ENCODE results near the gene RPL26.

The RPL26 gene

DNA sequence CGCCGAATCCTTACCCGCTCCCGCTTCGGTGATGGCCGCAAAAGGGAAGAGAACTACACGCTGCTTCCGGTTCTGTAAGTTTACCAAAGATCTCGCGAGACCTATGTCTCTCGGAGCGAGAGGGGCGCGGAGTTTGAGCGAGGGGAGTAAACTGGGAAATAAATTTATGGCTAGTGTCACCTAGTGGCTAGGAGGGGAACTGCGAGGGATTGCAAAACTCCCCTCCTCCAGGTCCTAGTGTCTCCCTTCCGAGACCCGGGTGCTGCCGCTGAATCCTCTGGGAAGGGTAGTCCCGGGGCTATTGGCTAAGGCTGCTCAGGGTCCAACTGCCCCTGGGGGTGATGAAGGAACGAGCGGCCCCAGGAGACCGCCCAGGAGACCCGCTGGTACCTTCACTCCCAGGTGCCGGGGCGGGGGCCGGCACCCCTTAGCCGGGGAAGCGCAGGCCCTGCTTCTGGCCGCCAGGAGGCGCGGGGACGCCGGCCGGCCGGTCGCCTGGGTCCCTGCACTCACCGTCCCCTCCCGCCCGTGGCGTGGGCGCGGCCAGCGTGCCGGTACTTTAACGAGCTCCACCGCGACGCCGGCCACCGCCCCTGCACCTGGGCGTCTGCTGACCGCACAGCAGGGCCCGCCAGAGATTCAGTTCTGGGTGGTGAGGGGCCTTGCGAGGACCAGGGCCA lies at the start of gene RPL26:
Gene RPL26 (minus strand): TSS at position 51 of the 680 bp plus-strand sequence. CDS start 883 bp downstream, outside the sequence.
- DNase-seq (ENCODE audit: low read depth in 2 of 2): peak; percentile 91 to 93

DNA sequence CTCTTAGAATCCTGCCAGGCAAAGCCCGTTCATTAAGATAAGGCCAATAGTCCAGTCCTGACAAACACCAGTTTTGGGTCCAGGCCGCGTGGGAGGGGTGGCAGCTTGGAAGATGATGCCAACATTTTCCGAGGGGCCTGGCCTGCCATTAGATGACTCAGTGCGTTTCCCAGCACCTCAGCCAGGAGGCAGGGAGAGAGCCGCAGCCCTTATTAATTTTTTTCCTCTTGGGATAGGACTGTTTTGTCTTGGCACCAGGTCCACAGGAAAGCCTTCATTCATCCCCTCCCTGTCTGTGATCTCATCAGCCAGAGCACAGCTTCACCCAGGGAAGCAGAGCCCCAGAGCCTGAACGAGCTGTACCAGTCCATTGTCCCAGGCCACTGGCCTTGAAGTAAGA lies 48.0 kb upstream of the RPL26 start:
- DNase-seq (ENCODE audit: low read depth in 2 of 2): no peak

DNA sequence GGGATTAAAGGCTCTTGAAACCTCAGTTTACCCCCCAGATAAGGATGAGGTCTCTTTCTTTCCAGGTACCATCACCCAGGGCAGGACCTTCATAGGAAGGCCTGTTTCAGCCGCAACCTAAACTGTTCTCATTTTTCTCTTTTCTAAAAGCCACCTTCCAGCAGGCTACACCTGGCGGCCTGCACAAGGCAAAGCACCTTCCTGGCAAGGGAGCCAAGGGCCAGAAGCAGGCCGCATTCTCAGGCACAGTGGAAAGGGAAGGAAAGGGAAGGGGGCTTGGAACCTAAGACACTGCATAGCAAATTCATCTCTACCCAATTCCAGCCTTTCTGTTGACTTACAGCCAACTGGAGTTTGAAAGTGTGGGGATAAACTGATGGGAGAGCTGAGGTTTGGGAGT lies 43.8 kb upstream of the RPL26 start:
- no peak for DNase-seq (ENCODE audit: low read depth in 2 of 2)

DNA sequence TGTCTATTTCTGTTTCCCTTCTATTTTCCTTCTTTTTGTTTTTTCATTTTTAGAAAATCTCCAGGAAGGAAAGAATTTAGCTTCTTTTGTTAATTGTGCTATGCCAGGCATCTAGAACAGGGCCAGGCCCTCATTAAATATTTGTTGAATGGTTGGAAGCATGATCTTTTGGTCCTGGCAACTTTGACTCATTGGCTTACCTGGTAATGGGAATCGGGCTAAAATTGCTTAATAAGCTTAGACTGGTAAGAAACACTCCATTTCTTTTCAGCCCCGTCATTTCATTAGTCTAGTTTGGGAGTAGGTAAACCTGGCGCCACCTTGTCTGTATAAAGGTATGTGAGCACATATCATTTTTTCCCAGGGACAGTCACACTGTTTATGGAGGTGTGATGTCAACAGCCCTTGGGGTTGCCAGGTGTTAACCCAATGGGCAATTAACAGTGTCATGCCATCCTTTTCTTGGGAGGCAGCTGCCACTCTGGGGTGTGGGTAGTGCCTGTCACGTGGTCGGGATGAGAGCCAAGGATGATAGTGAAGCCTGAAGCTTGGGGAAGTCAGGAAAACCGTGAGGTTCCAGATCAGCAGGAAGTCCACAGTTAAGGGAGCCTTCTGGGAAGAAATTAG lies 43.2 kb upstream of the RPL26 start:
- DNase-seq (ENCODE audit: low read depth in 2 of 2): no peak

DNA sequence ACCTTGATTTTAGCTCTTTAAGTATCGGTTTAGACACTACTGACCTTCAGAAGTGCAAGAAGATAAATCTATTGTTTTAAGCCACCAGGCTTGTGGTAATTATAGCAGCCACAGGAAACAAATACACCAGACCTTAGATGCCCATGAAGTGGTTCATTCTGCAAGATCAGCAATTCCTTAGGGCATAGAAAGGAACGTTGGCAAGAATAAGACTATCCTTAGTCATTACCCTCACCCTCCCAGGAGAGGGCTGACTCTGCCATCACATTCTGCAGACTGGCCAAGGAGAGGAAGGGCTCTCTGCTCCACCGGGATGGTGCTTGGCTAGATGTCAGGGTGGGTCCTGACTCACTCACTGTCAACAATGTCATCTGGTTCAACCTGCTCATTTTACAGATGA lies 38.6 kb upstream of the RPL26 start:
- DNase-seq (ENCODE audit: low read depth in 2 of 2): no peak

DNA sequence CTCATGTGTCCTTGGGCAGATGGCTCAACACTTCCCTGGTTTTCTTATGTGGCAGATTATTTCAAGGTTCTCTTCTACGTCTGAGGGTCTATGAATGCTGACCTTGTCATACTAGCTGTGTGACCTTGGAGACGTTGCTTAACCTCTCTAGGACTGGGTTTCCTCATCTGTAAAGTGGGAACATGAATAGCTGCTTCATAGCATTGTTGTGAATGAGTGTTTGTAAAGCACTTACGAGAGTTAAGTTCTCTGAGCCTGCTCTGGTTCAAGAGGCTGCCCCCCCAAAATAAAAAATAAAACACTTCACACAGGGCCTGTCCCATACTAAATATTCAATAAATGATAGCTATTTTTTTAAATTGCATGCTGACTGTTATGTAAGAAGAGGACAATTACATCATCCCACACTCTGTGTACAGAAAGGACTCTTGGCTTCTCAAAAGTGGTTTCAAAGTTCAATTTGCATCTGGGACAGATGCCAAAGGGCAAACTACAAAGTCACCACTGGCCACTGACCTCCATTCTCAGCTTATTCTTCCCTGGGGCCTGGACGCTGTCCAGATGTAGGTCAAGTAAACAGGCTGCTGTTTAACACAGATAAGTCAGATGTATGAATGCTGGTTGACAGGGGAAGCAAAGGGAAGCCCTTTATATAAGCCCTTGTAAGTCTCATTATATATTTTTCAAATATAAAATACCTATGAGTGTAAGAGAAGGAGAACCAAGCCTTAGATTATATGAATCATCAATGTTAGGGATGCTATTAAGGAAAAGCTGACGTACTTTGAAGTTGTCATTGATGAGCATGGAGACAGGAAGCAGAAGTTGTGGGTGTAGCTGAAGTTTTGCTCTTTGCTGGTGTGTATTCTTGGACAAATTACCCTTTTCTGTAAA lies 37.3 kb upstream of the RPL26 start:
- no peak for DNase-seq (ENCODE audit: low read depth in 2 of 2)

DNA sequence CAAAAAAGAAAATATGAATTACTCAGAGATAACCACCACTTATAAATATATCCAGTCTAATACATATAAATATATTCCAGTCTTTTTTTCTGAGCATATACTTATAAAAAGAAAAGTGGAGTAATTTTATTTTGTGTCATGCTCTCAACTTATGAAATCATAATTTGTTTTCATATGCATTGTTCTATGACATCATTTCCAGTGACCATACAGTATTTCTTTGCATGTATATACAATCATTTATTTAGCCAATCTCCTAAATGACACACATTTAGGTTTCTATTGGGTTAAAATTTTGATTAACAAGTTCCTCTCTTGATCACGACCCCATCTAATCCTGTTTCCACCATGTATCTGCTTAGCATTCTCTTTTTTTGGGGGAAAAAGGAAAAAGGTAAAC lies 36.3 kb upstream of the RPL26 start:
- DNase-seq (ENCODE audit: low read depth in 2 of 2): no peak

DNA sequence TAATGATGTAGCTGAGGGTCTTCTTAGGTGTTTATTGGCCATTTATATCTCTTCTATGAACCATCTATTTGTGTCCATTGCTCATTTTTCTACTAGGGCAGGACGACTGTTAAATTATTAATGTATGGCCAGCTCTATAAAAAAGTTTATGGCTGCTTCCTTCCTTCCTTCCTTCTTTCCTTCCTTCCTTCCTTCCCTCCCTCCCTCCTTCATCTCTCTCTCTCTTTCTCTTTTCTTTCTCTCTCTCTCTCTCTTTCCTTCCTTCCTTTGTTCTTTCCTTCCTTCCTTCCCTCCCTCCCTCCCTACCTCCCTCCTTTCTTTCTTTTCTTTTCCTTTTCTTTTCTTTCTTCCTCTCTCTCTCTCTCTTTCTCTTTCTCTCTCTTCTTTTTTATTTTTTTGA lies 35.5 kb upstream of the RPL26 start:
- no peak for DNase-seq (ENCODE audit: low read depth in 2 of 2)

DNA sequence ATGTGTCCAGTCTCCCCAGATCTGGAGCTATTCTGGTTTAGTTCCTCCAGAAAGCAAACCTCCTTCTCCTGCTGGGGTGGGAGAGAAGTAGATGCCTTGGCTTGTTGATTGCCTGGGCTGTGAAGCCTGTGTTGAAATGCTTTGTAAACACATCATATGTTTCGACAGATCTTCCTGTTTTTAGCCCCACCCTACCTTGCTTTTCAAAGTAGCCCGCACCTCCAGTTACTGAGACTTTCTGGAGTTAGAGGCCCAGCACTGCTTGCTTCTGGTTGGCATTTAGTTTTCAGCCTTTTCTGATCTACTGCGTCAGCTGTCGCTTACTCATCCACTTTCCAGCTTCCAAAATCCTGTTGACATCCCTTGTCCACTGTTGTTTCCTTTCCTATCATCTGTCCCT lies 34.8 kb upstream of the RPL26 start:
- no peak for DNase-seq (ENCODE audit: low read depth in 2 of 2)

DNA sequence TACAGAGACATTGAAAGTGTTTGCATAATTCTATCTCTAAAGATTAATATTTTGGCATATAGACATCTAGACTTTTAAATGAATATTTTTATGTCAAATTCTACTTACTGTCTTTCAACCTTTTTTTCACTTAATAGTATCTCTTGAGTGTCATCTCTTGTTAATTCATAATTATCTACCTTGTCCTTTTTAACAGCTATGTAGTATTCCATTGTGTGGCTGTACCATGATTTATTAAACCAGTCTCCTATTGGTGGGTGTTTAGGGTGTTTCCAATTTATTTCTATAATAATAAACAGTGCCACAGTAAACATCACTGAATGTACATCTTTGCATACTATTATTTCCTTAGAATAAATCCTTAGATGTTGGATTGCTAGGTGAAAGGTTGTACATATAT lies 30.9 kb upstream of the RPL26 start:
- no peak for DNase-seq (ENCODE audit: low read depth in 2 of 2)

DNA sequence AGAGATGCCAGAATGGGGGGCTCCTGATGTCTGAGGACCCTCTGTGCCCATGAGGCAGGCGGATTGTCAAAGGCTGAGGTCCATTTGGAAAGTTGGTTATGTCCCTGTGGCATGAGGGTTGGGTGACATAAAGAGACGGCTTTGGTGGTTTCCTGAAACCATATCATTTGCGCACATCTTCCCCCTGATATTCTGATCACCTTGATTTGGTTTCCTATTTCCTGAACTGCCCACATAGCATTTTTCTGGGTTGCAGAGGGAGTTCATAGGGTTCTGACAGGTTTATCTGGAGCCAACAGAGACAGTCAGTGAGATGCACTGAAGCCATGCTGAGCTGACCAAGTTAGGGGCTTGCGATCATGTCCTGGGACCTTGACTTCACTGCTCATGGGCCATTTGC lies 30.3 kb upstream of the RPL26 start:
- no peak for DNase-seq (ENCODE audit: low read depth in 2 of 2)

DNA sequence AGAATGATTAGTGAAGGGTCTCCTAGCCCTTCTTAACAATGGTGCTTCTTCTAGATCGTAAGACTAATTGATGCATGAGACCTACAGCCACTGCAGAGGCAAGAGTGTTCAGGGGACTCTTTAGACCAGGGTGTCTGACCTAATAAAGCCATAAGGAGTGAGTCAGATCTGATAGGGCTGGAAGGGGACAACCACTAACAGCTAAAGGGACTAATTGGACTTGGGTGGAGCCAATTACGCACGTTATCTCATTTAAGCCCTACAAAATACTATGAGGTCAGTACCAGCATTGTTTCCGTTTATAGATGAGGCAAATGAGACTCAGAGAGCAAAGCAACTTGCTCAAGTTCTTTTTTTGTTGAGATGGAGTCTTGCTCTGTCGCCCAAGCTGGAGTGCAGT lies 29.1 kb upstream of the RPL26 start:
- DNase-seq (ENCODE audit: low read depth in 2 of 2): no peak

DNA sequence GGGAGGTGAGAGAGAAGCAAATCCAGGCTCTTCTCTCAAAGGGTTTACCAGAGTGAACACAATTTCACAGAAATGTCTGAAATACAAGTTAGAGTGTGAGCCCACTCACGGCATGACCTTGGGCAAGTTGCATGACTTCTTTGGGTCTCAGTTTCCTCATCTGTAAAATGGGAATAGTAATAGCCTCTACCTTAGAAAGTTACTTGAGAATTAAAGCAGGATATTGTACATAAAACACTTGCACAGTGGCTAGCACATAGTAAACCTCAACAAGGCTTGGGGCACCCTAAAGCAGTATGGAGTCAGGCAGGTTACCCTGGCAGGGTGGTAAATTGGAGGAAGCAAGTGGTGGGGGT lies 27.9 kb upstream of the RPL26 start:
- DNase-seq (ENCODE audit: low read depth in 2 of 2): no peak

DNA sequence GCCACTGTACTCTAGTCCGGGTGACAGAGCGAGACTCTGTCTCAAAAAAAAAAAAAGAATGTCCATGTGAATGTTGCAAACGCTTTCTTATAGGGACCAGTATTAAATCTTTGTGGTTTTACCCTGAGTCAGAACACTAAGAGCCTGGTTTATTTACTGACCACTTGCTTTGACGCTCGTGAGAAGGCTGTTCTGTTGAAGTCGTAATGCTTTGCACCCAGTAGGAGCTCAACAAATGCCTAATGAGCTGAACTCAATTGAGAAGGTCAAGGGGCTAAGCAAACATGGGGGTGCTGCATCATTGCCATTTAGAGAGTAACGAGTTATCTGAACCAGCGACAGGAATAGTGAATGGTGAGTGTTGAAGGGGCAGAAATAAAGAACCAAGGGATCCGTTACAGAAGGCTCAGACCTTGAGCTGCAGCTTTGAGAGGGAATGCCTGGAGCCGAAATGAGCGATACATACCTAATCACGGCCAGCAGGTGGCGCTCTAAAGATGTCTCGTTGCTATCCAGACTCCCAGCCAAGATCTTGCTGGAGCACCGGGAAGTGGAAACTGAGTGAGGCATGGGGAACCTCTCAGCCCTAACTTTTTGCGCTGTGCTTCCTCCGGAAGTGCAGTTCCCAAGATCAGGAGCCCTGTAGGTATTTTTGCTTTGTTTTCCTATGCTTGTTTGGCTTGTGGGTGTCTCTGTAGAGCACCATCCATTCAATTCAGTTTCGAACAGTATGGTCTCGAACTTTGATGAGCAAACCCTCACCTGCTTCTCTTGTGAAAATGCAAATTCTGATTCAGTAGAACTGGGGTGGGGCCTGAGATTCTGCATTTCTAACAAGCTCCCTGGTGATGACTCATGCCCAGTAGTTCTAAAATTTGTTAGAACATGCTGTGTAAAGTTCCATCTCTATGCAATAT lies 27.2 kb upstream of the RPL26 start:
- DNase-seq (ENCODE audit: low read depth in 2 of 2): peak; percentile 36 to 59

DNA sequence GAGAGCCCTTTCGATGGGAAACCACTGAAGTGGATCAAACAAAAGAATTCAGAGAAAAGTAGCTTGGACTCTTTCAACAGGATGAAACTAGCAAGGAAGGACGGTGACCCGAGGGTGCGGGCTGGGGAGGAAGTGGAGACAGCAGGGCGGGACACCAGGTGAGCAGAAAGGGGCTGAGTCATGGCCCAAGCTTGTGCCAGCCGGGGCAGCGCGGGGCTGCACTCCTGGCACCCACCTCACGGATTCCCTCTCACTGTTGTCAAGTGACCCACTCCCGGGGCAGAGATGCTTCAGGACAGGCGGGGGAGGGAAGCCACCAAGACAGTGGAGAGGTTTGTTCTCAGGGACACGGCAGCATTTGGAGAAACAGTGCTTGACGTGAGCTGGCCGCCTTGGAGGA lies 25.4 kb upstream of the RPL26 start:
- no peak for DNase-seq (ENCODE audit: low read depth in 2 of 2)

DNA sequence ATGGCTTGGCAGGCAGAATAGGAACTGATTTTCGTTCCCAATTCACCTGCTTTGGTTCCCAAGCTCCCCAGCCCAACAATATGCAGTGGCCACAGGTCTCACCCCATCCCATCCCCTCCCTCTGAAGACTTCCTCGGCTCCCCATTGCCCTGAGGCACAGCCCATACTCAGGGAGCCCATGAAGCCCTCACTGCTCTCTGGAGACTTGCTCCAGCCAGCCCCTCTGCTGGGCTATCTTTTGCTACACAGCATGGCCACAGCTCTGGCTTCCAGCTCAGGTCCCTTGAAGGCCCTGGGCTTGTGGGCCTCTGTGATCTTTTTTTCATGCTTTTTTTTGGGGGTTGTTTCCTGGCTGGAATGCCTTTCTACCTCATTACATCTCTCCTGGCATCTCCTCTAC lies 23.2 kb upstream of the RPL26 start:
- no peak for DNase-seq (ENCODE audit: low read depth in 2 of 2)

DNA sequence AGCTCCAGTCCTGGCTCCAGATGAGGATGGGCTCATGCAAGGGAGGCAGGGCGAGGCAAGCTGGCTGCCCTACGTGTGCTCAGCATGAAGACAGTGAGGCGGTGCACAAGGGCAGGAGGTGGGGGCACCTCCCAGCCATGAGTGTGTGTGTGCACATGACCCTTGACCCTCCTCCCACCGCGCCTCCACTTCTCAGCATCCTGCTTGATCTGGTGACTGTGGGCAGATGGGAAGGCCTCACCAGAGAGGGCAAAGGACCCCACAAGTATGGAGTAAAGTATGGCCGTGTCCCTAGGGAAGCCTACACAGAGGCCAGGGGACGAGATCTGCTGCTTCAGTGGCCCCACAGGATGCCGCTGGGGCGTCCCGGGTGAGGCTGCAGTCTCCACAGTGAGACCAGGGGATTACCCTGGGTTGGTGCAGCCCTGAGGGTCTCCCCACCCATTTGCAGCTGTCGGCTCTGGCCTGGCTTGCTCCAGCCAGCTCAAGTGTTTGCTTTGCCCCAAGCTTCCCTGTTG lies 22.6 kb upstream of the RPL26 start:
- DNase-seq (ENCODE audit: low read depth in 2 of 2): no peak

DNA sequence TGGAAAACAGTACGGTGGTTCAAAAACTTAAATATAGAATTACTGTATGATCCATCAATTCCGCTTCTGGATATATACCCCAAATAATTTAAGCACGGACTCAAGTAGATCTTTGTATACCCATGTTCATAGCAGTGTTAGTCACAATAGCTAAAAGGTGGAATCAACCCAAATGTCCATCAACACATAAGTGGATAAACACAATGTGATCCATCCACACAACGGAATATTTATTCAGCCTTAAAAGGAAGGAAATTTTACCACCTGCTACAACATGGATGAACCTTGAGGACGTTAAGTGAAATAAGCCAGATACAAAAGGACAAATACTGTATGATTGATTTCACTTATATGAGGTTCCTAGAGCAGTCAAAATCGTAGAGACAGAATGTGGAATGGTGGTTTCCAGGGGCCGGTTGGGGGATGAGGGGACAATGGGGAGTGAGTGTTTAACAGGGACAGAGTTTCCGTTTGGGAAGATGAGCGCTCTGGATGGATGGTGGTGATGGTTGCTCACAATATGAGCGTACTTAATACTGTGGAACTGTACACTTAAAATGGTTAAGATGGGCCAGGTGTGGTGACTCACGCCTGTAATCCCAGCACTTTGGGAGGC lies 20.0 kb upstream of the RPL26 start:
- DNase-seq (ENCODE audit: low read depth in 2 of 2): no peak

DNA sequence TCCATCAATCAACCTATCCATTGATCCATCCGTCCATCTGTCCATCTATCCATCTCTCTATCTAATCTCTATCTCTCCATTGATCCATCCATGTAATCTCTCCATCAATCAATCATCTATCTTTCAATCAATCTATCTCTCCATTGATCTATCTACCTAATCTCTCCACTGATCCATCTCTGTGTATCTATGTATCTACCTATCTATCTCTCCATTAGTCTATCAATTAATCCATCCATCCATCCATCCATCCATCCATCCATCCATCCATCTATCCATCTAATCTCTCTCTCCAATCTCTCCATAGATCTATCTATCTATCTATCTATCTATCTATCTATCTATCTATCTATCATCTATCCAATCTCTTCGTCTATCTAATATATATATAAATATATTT lies 18.1 kb upstream of the RPL26 start:
- DNase-seq (ENCODE audit: low read depth in 2 of 2): no peak

DNA sequence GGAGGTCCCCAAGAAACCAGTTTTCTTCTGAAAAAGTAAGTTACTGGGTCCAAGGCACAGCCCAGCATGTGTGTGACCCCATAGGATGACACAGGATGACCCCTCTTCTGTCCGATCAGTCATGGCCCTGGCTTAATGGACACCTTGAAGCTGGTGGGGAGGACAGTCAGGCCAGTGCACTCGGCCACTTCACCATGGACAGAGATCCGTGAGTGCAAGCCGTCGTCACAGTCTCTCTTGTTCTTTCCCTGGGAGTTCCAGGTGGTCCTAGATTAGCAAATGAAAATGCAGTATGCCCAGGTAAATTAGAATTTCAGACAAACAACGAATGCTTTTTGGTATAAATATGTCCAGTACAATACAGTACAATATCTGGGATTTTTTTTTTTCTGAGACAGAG lies 16.0 kb upstream of the RPL26 start:
- DNase-seq (ENCODE audit: low read depth in 2 of 2): no peak

DNA sequence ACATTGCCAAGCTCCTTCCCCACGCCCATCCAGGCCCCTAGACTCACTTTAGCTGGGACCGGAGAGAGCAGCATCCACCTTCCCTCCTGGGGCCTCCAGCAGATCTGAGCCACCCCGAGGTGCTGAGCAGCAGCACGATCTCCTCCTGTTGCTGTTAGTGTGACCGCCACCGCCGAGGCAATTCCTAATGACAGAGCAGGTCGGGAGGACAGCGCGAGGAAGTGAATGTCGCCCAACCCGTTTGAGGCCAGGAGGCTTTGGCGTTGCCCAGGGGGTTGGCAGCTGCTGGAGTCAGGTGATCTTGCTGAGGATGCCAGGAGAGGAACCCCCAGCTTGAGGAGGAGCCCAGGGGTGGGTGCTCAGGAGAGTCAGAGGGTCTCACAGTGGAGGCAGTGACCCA lies 14.6 kb upstream of the RPL26 start, which contains the start of gene RNF222:
Gene RNF222 (minus strand): TSS at position 192 of the 400 bp plus-strand sequence. CDS start 4,366 bp downstream, outside the sequence.
- no peak for DNase-seq (ENCODE audit: low read depth in 2 of 2)
